ENCODE measurements around the gene TNS2.

TNS2 gene

DNA sequence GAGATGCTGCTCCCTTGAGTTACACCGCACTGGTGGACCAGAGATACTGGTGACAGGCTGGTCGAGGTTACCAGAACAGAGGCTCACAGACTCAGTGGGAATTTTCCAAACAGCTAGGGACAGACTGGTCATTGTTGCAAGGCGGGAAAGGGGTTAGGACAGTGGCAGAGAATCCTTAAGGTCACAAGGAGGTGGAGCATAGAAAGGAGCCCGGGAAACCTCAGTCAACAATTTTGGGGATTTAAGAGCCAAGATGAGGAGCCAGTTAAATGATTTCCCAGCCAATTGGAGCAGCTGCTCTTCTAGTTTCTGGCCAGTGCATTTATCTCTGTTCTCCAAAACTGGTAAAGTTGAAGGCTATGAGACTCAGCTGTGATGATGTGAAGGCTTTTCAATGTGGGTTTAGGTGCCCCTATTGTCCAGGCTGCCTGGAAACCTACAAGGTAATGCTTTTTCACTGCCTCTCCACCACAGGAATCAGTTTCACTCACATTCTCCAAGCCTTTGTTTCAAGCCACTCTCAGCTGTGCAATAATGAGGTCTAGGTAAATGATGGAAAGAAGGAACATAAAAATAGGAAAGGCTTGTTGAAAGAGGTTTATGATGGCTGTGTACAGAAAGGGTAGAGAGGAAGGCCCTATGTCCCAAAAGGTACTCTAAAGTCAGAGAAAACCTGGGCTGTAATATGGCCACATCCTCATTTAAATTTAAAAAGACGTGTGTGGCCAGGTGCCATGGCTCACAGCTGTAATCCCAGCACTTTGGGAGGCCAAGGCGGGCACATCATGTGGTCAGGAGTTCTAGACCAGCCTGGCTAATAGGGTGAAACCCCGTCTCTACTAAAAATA lies 7.0 kb upstream of the TNS2 start:
- no peak for FAIRE-seq

- no peak for FAIRE-seq
Measured at GRCh38 chr12:53044052-53044581, 5.7 kb upstream of the TNS2 start.

DNA sequence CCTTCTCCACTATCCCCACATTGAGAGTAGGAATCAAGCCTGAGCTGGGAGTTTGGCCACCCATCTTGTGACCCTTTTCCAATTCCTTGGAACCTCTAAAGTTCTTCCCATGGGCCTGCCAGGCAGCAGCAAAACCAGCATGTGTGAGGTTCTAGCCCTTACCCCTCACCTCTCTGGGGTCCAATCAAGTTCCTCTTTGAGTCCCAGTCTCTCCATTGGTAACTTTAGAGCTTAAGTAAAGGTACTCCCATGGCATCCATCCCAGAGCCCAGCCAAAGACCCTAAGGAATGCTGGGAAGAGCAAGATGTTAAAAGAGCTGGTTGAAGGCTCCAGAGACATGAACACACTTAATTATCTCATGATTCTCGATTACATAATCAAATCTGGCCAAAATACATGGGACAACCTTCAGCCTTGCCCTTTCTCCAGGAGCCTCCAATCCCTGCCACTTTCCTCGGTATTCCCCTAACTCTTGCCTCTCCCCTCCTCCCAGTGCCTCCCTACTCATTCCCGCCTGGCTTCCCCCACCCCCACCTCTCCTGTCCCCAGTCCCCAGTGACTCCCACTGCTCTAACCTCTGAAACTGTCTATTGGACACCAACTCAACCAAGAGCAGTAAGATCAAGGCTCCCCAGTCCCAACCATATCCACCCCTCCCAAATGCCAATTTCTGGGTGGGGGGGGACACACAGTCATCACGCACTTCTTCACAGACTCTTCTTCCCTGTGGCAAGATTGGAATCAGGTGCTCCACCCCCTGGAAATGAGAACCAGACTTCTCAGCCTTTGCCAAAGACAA lies 4.8 kb upstream of the TNS2 start:
- FAIRE-seq: no peak

GRCh38 chr12:53045696-53046045 lies 4.2 kb upstream of the TNS2 start:
- FAIRE-seq: no peak

DNA sequence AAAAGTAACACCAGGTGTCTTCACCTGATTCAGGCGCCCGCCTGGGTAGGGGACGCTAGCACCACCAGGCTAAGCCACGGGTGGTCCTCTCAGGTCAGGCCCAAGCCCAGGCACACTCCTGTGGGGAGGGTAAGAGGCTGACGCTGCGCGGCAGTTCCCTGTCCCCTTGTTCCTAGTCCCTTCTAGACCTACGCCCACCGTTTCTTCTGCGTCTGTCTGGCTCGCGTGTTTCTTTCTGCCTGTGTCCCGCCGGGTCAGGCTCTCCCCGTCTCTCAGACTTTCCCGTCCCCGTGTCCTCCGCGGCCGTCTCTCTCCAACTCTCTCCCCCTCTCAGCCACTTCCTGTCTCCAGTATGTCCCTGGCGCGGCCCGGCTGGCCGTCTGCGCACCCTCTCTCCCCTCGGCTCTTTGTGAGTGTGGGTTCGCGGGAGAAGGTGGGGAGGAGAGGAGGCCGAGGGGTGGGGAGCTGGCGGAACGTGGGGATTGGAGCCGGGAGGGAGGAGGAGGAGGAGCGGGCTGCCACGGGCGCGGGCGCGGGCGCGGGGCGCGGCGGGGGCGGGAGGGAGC lies 3.1 kb upstream of the TNS2 start:
- no peak for FAIRE-seq

GRCh38 chr12:53047221-53048032 lies 2.4 kb upstream of the TNS2 start:
- FAIRE-seq: no peak

GRCh38 chr12:53048033-53048779 lies 1.7 kb upstream of the TNS2 start:
- FAIRE-seq: no peak

DNA sequence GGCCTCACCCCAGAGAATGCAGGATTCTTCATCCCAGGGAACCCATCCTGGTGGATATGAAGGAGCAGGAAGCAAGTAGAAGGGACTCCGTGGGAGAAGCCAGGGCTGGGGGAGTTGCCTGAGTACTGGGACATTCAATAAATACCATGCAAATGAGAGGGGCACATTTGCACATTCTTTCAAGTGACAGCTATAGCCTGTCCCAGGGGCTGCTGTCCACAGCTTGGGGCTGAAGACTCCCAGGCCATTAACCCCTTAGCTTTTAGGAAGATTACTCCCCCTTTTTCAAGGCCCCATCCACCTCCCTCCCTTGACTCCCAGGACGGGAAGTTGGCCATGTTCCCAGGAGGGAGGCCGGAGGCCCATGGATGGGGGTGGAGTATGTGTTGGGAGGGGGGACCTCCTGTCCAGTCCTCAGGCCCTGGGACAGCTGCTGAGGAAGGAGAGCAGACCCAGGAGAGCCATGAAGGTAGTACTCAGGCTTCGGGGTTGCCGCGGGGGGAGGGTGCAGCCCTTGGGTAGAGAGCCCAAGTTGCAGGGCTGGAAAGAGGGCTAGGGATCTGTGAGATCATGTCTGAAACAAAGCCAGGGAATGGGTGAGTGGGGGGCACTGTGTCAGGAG lies 974 bp upstream of the TNS2 start:
- FAIRE-seq: no peak

- no peak for FAIRE-seq
Measured at GRCh38 chr12:53050426-53051057, 677 bp downstream of the TNS2 start.

DNA sequence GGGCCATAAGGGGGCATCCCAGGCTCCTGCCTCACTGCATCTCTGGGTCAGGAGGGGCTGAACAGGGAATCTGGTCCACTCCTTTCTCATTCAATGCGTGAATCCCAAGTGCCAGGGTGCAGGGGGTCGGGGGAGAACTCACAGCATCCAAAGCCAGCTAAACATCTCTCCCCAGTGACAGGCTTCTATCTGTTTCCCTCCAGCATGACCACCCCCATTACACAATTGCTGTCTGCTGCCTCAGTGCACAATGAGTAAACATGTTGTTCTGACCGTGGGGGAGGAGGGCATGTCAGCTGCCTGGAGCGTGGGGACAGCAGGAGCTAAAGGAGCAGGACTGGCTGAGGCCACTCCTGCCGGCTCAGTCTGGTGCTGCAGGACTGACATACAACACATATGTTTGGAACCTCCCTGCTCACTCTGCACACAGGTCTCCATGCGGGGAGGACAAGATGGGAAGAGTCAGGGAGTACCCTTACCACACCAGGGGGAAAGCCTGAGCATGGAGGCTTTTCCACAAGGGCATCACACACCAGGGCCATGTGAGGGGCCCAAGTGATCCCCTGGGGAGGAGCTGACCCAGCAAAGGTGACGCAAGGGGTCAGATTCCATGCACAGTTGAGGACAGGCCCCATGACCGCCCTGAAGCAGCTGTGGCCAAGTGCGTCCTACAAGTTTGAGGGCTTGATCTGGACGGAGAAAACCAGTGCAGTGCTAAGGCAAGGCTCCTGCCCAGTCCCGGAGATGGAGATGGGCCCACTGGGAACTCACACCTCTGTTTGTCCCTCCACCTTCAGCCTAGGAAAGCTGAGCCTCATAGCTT lies 1.4 kb downstream of the TNS2 start:
- FAIRE-seq: no peak

DNA sequence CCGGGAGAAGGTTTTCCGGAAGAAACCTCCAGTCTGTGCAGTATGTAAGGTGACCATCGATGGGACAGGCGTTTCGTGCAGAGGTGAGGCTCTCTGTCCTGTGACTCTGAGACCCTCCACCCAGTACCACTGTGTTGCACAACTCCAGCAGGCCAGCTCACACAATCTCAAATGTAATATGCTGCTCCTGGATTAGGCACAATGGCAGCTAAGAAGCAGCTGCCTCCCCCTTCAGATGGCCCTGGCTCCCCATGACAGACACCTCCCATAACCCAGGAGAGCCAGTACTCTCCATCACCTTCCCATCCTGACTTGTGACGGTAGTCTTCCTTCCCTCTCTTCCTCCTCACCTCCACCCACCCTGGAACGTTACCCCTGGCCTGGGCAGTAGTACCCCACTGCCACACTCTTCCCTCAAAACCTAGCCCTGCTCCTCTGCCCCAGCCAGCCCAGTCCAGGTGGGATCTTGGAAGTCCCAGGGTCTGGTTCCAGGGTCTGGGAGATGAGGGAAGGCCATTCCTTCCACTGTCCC lies 2.1 kb downstream of the TNS2 start:
- no peak for FAIRE-seq

GRCh38 chr12:53052419-53053217 lies 2.8 kb downstream of the TNS2 start:
- no peak for FAIRE-seq

DNA sequence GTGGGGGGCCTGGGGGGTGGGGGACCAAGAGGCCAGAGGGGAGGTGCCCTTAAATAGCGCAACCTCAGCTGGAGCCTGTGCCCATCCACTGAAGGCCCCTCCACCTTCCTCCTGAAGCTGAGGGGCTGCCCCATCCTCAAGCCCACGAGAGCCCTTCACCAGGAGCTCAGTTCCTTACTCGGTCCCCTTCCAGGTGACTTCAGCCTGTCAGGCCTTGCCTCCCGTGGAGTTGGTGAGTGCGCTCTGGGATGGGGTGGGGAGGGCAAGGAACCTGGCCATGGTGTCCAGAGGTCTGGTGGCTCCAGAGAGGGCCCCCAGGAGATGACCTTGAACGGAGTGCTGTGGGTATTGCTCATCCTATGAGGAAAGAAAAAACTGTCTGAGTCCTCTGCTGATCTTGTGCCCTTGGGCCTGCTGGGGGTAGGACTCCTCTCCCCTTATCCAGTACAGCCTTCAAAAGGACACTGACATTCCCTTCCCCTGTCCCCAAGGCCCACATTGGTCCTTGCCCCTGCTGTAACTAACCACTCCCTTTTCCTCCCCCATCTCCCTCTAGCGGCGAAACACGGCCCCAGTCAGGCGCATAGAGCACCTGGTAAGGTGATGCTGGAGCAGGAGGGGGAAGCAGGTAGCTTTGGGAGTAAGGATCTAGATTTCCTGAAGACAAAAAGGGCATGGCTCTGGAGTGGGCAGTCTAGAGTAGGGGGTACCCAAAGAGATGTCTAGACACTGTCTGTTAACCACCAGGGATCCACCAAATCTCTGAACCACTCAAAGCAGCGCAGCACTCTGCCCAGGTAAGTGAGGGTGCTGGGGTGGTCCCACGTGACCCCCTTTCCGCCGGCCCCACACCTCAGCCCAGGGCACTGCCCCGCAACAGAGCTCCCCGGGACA lies 3.6 kb downstream of the TNS2 start:
- FAIRE-seq: no peak

DNA sequence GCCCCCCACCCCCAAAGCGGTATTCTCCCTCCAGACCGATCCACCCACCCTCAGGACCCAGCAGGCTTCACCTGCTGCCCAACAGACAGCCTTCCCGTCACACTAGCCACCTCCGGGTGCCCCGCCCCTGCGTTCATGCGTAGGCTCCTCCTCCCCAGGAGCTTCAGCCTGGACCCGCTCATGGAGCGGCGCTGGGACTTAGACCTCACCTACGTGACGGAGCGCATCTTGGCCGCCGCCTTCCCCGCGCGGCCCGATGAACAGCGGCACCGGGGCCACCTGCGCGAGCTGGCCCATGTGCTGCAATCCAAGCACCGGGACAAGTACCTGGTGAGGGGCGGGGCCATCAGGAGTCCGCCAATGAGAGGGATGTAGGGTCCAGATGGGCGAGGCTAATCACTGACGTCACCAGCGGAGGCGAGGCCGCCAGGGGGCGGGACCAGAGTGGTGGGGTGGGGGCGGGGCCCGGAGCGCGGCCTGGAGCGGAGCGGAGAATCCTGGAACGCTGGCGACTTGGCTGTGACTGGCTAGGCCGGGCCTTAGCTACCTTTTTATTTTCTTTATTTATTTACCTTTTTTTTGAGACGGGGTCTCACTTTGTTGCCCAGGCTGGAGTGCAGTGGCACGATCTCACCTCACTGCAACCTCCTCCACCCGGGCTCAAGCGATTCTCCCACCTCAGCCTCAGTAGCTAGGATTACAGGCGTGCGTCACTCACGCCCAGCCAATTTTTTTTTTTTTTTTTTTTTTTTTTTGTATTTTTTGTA lies 4.4 kb downstream of the TNS2 start:
- no peak for FAIRE-seq

DNA sequence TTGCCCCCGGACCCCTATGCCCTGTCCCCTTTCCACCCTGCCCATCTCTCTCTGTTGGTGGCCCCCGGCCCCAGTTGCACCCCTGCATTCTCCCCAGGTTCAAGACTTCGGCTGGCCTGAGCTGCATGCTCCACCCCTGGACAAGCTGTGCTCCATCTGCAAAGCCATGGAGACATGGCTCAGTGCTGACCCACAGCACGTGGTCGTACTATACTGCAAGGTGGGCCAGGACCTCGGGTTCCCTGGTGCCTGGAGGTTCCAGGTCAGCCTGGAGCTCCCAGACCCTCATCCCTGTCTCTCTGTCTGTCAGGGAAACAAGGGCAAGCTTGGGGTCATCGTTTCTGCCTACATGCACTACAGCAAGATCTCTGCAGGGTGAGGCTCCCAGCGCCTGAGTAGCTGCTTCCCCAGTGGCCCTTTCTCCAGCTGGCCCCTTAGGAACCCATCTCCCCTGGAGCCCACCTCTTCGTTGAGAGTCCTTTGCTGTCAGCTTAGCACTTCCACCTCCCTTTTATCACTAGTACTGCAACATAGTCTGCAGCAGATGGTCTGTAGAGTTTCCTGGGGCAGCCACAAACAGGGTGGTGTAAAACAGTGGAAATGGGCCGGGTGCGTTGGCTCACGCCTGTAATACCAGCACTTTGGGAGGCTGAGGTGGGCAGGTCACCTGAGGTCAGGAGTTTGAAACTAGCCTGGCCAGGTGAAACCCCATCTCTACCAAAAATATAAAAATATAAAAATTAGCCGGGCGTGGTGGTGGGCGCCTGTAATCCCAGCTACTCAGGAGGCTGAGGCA lies 5.8 kb downstream of the TNS2 start:
- no peak for FAIRE-seq

GRCh38 chr12:53056296-53056695 lies 6.4 kb downstream of the TNS2 start:
- no peak for FAIRE-seq
